Diencephalon (tissue), 1 donor: ENCODE results near the gene CHST15. TPM values are rescaled to one million over a fixed set of nuclear protein-coding genes. Genes with fewer than 3 reads are reported as not detected.

Experiments used
- total RNA-seq: library from RNA; depleted of rRNA; stranded (reverse); fragments of >200 nt; gene quantifications from one replicate; pipeline ENCODE4 v1.2.3, GENCODE V29; 2014

Gene CHST15, protein sequence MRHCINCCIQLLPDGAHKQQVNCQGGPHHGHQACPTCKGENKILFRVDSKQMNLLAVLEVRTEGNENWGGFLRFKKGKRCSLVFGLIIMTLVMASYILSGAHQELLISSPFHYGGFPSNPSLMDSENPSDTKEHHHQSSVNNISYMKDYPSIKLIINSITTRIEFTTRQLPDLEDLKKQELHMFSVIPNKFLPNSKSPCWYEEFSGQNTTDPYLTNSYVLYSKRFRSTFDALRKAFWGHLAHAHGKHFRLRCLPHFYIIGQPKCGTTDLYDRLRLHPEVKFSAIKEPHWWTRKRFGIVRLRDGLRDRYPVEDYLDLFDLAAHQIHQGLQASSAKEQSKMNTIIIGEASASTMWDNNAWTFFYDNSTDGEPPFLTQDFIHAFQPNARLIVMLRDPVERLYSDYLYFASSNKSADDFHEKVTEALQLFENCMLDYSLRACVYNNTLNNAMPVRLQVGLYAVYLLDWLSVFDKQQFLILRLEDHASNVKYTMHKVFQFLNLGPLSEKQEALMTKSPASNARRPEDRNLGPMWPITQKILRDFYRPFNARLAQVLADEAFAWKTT
- total RNA-seq, result 12.0 TPM

GRCh38 chr10:124092860-124093773 is at the start of gene CHST15:
Gene CHST15 (minus strand): TSS chr10:124093598. CDS start chr10:124046212, 47,386 bp downstream.

Other genes with a start within 250 kb of the CHST15 start
- gene CPXM2, start 201.8 kb downstream of the CHST15 start, total RNA-seq, result 4.8 TPM